GM18870 (cell line): ENCODE measurements around the gene KCNC1.
A peak's percentile ranks its signal among the peaks of the same experiment; 100 is the strongest.

Source experiments
- ATAC-seq: cut with Tn5 transposase; IDR thresholded peaks from one replicate; pipeline ENCODE4 v1.9.1; 2021; ENCODE audit warnings: moderate library complexity; ENCODE audit not compliant: unreplicated experiment

Gene KCNC1

DNA sequence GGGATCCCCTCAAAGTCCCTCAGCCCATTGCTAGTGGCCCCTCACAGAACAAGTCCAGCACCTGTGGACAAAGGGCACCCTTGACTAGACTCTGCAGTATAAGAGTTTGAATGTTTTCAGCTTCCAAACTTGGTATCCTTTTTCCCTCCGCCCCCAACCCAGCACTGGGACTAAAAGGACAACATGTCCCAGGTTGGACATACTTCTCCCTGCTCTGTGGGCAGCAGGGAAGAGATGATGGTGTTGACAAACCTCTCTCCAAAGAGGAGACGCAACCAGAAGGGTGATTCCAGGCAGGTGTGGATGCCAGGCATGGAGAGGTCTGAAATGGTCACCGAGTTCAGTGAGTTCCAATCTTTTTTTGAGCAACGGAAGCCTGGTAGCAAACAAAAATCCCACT lies 19.7 kb upstream of the KCNC1 start:
- ATAC-seq: no peak

DNA sequence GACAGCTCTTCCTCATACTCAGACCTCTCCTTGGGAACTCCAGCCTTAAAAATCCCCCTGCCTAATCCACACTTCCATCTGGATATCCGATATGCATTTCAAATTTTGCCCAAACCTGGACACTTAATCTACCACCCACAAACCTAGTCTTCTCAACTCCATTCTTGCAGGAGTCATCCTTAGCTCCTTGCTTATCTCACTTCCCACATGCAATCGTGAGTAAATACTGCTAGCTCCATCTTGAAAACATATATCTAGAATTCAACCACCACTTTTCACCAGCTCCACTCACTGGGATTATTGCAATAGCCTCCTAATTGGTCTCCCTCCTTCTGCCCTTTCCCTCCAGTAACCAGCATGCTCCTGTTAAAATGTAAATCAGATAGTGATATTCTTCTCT lies 17.8 kb upstream of the KCNC1 start:
- ATAC-seq: no peak

GRCh38 chr11:17718015-17718414 lies 16.6 kb upstream of the KCNC1 start:
- ATAC-seq: no peak

GRCh38 chr11:17718510-17718962 lies 16.0 kb upstream of the KCNC1 start:
- no peak for ATAC-seq

DNA sequence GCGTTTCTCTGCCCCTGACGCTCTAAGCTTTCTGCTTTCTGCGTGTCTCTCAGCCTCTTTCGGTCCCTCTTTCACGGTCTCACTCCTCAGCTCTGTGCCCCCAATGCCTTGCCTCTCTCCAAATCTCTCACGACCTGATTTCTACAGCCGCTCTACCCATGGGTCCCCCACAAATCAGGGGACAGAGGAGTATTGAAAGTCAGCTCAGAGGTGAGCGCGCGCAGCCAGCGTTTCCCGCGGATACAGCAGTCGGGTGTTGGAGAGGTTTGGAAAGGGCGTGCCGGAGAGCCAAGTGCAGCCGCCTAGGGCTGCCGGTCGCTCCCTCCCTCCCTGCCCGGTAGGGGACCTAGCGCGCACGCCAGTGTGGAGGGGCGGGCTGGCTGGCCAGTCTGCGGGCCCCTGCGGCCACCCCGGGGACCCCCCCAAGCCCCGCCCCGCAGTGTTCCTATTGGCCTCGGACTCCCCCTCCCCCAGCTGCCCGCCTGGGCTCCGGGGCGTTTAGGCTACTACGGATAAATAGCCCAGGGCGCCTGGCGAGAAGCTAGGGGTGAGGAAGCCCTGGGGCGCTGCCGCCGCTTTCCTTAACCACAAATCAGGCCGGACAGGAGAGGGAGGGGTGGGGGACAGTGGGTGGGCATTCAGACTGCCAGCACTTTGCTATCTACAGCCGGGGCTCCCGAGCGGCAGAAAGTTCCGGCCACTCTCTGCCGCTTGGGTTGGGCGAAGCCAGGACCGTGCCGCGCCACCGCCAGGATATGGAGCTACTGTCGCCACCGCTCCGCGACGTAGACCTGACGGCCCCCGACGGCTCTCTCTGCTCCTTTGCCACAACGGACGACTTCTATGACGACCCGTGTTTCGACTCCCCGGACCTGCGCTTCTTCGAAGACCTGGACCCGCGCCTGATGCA lies 15.3 kb upstream of the KCNC1 start, which contains the start of gene MYOD1:
TSS of gene MYOD1 (plus strand) at position 544 of the 910 bp plus-strand sequence. CDS start at position 756, 212 bp downstream.
- ATAC-seq: no peak

- no peak for ATAC-seq
Measured at GRCh38 chr11:17719938-17720795, 14.4 kb upstream of the KCNC1 start.

DNA sequence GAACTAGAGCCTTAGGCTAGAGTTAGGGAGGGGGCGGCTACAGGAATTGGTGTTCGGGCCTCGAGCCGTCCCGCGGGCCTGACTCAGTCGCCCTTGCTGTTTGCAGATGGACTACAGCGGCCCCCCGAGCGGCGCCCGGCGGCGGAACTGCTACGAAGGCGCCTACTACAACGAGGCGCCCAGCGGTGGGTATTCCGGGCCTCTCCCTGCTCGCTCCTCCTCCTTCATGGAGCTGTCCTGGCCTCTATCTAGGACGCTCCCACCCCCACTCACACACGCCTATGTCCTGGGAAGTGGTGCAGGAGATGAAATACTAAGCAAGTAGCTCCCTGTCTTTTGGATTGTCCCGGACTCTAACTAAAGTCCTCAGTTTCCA lies 13.8 kb upstream of the KCNC1 start:
- ATAC-seq: no peak

DNA sequence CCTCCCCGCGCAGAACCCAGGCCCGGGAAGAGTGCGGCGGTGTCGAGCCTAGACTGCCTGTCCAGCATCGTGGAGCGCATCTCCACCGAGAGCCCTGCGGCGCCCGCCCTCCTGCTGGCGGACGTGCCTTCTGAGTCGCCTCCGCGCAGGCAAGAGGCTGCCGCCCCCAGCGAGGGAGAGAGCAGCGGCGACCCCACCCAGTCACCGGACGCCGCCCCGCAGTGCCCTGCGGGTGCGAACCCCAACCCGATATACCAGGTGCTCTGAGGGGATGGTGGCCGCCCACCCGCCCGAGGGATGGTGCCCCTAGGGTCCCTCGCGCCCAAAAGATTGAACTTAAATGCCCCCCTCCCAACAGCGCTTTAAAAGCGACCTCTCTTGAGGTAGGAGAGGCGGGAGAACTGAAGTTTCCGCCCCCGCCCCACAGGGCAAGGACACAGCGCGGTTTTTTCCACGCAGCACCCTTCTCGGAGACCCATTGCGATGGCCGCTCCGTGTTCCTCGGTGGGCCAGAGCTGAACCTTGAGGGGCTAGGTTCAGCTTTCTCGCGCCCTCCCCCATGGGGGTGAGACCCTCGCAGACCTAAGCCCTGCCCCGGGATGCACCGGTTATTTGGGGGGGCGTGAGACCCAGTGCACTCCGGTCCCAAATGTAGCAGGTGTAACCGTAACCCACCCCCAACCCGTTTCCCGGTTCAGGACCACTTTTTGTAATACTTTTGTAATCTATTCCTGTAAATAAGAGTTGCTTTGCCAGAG lies 13.2 kb upstream of the KCNC1 start:
- no peak for ATAC-seq

GRCh38 chr11:17722000-17722643 lies 12.5 kb upstream of the KCNC1 start:
- ATAC-seq: no peak

DNA sequence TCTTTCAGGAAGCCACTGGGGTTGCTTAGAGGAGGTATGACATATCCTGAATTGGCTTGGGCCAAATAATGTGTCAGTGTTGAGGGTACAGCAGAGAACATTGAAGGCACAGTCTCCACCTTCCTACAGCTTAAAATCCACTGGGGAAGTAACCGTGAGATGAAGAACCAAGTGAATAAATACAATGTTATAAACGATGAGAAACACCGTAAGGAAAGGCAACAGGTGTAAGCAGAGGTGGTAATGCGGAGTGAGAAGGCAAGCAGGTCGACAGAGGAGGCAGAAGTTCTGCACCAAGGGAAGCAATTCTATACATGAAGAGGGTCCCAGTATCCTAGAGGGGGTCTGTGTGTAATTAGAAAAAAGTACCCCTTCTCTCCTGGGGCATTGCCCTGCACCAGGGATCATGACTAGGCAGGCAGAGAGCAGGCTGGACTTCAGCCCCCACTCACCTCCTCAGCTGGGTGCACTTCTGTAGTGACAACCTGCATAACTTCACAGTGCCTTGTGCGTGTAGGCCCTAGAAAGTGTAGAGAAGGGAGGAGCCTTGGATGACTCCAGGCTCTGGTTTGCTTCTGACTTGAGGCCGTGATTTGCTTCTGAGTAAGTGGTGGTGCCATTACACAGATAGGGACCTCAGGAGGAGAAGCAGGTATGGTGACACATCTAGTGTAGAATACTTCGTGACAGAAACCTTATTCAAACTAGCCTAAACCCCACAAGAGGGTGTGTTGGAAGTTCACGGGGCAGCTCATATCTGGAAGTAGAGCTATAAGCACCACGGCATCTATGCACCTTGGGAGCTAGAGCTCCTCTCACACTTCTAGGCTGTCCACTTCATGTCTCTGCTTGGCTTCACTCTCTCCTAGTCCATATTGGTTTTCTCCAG lies 10.3 kb upstream of the KCNC1 start:
- no peak for ATAC-seq

DNA sequence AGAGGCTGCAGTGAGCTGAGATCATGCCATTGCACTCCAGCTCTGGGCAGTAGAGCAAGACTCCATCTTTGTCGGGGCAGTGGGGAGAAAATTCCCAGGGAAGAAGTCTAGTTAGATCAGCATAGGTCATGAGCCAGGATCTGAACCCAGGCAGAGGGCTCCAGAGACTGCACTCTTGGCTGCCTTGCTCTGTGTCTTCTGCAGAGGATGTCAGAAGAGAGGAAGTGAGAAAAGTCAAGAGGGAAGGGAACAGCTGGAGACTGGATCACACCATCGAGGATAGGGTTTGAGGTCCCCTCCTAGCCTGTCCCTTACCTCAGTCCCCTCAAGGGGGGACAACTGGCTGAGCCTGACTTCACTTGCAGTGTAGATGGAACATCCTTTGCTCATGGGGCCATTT lies 9.4 kb upstream of the KCNC1 start:
- no peak for ATAC-seq

DNA sequence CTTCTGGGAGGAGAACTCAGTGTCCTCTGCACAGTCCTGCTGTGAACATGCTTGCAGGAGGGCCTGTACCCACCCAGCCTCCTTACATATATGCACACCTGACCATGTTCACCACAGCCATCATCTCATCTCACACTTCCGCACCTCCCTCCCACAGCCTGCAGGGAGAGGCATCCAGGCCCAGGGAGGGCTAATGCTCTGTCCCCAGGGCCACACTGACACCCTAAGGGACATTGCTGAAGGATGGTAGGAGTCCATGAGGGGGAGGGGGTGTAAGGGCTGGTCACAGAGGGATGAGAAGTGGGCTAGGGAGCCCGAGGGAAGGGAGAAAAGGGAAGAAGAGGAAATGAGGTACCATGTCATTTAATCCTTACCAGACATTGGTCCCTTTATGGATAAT lies 4.4 kb upstream of the KCNC1 start:
- ATAC-seq: no peak

- peak; percentile 64 for ATAC-seq
Measured at GRCh38 chr11:17730608-17731462, 3.7 kb upstream of the KCNC1 start.

DNA sequence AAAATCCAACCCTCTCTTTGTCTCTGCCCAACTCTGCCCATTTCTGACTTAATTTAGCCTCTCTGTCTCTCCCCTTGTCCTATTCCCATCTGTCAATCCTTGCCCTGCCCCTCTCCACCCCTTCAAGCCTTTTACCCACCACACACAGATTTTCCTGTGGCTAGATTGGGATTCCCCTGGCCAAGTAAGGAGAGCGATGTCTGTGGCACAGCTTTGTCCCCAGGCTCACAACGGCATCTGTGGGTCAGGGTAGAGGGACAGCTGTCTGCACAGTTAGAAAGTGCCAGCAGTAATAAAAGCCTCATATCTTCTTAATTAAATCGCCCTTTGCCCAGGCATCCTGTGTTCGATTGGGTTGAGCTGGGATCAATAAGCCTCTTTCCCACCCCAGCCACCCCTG lies 1.3 kb upstream of the KCNC1 start:
- ATAC-seq: no peak

GRCh38 chr11:17734986-17735817 lies 621 bp downstream of the KCNC1 start:
- ATAC-seq: no peak

DNA sequence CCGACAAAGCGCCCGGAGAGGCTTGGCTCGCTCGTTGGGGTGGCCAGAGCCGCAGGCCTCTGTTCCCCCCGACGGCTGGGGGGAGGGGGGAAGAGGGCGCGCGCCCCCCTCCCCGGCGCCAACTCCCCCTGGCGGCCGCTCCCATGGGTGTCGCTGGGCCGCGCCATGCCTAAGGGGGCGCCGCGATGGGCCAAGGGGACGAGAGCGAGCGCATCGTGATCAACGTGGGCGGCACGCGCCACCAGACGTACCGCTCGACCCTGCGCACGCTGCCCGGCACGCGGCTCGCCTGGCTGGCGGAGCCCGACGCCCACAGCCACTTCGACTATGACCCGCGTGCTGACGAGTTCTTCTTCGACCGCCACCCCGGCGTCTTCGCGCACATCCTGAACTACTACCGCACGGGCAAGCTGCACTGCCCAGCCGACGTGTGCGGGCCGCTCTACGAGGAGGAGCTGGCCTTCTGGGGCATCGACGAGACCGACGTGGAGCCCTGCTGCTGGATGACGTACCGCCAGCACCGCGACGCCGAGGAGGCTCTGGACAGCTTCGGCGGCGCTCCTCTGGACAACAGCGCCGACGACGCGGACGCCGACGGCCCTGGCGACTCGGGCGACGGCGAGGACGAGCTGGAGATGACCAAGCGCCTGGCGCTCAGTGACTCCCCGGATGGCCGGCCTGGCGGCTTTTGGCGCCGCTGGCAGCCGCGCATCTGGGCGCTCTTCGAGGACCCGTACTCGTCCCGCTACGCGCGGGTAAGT lies 1.4 kb downstream of the KCNC1 start:
- ATAC-seq: no peak

DNA sequence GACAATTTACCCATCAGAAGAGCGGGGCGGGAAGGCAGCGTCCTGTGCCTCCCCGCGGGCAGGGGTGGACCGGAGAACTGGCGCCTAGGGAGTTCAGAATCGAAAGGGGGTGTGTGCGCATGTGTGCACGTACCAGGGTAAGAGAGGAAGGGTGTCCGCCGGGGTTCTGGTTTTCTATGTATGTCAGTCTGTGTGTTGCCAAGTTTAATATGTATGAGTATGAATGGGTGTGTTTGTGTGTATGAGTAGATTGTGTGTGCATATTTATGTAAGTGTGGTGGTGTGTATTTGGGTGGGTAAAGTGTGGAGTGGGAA lies 2.0 kb downstream of the KCNC1 start:
- ATAC-seq: no peak
